Left colon (tissue), 2 donors: ENCODE data around the gene SLC22A15. TPM values are rescaled to one million over a fixed set of nuclear protein-coding genes. Genes with fewer than 3 reads are reported as not detected.
"Not testable (repeated sequence)": the region's sequence is repeated elsewhere in the genome, so short reads cannot be mapped to it uniquely, and the experiment has no call there.

ENCODE experiments used
- ATAC-seq: fragments of 200-7000 bp; cut with Tn5 transposase; one replicate; pipeline ENCODE4 v1.9.1; 2020; ENCODE audit warnings: mild to moderate bottlenecking, moderate library complexity
- DNase-seq, 2 donors: peaks; one replicate each; pipeline ENCODE4 v3.0.0-alpha.2; 2020
- intact Hi-C, 2 donors: fragments of 100-400 bp; cut with DNase I in 1 of 2; cut with micrococcal nuclease in 1 of 2; formaldehyde crosslinking; loops; one replicate each; pipeline versions ENCODE4 v1.11.2 to v1.14.0; 2022; cut with DNase I, micrococcal nuclease
- total RNA-seq, 2 donors: library from RNA; stranded (reverse); fragmentation: NEBNext Ultra II Directional; extraction: Animal tissue kit (Norgen Biotek cat#: 25700); gene quantifications; one replicate each; pipeline ENCODE4 v1.2.1, GENCODE V29; 2021
- donor health status: DM: no; HTN: no; CAD: no.
- donor health status: DM: yes; HTN: yes; CAD: no.

Gene SLC22A15
- total RNA-seq, 2 donors from 2014 or later, result 1.9 to 4.8 TPM

DNA sequence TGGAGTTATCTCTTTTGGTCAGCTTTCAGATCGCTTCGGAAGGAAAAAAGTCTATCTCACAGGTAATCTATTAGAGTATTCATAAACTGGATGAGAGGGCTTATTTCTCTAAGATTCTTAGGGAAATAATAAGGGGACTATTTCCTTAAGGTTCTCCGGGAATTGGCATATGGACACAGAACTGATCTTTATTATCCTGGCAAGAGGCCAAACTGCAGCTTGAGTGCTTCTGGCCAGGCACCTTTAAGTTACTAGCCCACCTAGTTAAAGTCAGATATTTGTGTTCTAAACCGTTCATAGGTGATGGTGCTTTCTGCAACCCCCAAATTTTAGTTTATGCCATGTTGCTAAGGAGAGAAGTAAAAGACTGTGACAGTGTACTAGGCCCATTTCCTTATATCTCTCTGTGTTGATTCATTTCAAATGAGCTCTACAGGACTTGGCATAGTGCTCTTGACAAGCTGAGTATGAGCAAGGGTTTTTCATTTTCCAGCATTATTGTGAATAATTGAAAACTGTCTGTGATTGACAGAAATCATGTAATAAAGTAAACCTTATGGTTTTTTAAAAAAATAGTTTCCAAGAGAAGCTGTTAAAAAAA, 43.4 kb downstream of the SLC22A15 start:
- DNase-seq, result no peak
- intact Hi-C loops, result no loop called here
- ATAC-seq, result peak; percentile 86

DNA sequence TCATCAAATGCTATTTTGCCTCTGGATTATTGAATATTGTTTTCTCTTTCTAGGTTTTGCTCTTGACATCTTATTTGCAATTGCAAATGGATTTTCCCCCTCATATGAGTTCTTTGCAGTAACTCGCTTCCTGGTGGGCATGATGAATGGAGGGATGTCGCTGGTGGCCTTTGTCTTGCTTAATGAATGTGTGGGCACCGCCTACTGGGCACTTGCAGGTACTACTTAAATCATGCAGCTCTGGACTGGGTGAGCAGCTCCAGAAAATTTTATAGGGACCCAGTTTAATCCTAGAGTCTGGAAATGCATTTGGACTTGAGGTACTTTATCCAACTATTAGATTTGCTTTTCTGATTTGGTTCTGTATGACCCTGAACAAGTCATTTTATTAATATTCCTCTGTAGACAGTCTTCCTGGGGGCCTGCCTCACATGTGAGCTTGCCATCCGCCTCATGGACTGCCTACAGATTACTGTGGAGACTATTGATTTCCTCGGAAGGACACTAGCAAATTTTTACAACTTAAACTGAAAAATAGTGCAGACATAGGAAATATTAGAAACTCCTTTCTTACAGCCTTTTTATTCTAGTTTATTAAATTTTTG, 44.5 kb downstream of the SLC22A15 start:
- intact Hi-C loops, result no loop called here
- ATAC-seq (peak; percentile 59), DNase-seq (peak in 1 of 2 donors; percentile 31)

DNA sequence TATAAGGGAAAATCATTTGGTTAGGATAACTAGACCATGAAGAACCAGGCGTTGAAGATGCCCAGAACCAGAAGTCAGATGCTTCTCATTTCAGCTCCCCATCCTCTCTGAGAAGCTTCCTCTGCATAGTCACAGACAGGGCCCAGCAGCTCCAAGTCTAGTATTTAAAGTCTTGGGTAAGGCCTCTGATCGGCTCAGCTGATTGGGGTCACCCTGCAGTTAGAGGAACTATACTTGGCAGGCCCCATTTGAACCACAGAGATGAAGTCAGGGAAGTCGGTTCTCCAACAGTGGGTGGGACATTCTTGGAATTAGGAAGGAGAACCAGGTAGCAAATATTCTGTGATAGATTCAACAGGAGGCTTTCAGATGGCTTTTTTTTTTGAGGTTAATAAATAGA, 48.3 kb downstream of the SLC22A15 start:
- DNase-seq (no peak), ATAC-seq (no peak)
- intact Hi-C loops, result no loop called here

DNA sequence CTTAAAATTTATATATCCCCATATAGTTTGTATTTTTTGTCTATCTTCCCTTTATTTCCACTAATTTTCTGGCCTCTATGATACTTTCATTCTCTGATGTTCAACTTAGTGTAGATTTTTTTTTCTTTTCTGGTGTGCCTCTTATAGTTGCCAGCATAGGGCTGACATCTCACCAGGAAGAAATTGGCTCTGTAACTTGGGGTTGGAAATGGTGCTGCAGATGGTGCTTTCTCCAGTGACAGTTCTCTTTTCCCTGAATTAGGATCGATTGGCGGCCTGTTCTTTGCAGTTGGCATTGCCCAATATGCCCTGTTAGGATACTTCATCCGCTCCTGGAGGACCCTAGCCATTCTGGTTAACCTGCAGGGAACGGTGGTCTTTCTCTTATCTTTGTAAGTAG, 50.3 kb downstream of the SLC22A15 start:
- ATAC-seq, result no peak

DNA sequence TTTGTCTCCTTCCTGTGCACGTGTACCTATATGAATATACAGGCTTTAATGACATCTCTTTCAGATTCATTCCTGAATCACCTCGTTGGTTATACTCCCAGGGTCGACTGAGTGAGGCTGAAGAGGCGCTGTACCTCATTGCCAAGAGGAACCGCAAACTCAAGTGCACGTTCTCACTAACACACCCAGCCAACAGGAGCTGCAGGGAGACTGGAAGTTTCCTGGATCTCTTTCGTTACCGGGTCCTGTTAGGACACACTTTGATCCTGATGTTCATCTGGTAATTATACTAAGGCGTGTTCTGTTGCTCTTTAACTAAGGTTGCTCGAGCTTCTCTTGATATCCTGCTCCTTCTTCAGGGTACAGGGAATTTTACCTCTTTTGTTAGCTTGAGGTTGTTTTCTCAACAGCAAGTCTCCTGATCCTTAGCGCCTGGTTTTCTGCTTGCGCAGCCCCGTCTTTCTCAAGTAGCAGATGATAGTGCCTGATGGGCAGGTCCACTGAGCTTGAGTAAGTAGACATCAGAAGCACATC, 55.1 kb downstream of the SLC22A15 start:
- intact Hi-C loops, result no loop called here
- peak; percentile 21 to 29 for DNase-seq
- ATAC-seq, result peak; percentile 99

More for the DNA sequence above, 50.3 kb downstream of the SLC22A15 start:
- DNase-seq, result no peak
- intact Hi-C loops, result no loop called here

DNA sequence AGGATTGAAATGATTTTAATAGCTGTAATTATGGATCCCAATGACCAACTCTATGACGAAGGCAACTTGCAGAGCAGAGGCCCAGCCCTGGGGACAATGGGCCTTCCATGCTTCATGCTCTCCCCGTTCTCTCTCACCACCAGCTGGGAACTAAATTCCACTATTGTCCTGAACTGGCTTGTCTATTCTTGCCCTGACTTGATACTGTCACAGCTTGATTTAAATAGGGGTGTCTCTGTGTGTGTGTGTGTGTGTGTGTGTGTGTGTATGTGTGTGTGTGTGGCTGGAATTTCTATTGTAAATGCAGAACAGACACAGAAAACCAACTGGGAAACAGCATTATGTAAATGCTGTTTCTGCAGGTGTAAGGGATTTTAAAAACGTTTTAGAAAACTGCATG, 57.0 kb downstream of the SLC22A15 start:
- intact Hi-C loops, result no loop called here
- ATAC-seq (no peak), DNase-seq (no peak)

DNA sequence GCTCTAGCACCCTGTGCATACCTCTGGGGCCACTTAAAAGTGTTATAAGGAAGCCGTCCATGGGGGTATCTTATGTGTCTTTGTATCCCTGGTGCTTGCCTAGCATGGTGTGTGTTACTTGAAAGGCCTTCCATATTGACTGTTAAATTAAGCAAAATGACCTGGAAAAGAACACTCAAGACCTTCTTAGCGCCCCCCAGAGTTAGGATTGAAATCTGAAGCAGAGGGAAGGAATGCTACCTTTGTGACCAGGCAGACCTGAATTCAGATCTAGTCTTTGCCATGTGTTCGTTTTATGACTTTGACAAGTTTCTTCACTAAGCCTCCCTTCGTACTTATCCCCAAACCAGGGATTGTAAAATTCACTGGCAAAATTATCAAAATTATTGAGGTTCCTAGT, 59.9 kb downstream of the SLC22A15 start:
- ATAC-seq (no peak), DNase-seq (no peak)
- intact Hi-C loops, result no loop called here

DNA sequence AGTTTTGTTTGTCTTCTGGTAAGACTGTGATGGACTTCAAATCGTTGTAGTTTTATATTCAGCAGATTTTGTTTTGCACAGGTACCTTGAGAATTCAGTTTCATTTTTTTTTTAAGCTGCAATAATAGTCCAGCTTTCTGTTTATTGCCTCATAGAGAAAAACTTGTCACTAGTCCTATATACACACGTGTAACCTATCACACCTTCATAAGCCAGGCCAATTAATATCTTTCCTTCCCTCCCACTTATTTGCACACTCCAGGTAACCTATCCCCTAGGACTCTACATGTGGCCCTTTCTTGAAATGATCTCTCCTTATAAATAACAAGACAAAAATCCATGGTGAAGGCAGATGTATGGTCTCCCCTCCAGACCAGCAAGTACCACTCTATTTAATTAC, 62.4 kb downstream of the SLC22A15 start:
- ATAC-seq, result no peak
- intact Hi-C loops, result no loop called here
- DNase-seq, result no peak

DNA sequence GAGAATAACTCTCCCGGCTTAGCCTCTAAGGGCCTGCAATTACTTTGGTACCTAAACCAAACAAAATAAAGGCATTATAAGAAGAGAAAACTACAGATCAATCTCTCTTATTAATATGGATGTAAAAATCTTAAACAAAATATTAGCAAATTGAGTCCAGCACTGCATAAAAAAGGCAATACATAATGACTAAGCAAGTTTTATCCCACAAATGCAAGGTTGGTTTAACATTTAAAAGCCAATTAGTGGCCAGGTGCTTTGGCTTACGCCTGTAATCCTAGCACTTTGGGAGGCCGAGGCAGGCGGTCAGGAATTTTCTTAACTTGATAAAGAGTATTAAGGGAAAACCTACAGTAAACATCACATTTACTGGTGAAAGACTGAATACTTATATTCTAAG, 67.8 kb downstream of the SLC22A15 start:
- DNase-seq (no peak), ATAC-seq (no peak)
- intact Hi-C loops, result no loop called here

DNA sequence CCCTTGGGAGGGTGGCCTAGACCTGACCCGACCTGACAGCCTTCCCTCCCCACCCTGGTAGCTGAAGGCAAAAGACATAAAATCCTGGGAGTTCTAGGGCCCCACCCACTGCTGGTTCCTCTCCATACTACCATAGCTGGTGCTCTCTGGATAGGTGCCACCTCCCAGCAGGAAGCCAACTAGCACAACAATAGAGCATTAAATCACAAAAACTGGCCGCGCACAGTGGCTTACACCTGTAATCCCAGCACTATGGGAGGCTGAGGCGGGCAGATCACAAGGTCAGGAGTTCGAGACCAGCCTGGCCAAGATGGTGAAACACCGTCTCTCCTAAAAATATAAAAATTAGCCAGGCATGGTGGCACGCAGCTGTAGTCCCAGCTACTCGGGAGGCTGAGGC, 70.6 kb downstream of the SLC22A15 start:
- intact Hi-C loops, result not testable (repeated sequence)
- ATAC-seq (peak; percentile 42), DNase-seq (peak in 1 of 2 donors; percentile 9)

DNA sequence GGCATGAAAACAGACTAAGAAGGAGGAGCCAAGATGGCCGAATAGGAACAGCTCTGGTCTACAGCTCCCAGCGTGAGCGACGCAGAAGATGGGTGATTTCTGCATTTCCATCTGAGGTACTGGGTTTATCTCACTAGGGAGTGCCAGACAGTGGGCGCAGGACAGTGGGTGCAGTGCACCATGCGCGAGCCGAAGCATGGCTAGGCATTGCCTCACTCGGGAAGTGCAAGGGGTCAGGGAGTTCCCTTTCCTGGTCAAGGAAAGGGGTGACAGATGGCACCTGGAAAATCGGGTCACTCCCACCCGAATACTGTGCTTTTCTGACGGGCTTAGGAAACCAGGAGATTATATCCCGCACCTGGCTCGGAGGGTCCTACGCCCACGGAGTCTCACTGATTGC, 75.6 kb downstream of the SLC22A15 start:
- intact Hi-C loops, DNase-seq, ATAC-seq: not testable (repeated sequence)

DNA sequence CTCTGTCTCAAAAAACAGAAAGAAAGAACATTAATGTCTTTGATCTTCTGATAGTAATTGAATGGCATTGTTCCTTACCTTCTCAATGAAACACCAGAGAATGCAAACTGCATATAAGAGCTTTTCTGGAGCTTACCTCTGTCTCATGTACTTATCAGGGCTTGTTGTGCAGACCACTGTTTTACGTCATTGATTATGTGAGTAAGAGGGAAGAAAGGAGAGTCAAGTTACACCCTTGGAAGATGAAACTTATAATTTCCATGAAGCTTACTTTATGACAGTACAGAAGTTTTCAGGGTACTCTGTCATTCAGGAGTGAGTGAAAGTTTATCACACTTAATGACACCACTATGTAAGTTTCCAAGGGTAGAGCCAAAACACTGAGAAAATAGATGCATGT, 85.9 kb downstream of the SLC22A15 start:
- intact Hi-C loops, result no loop called here
- DNase-seq (no peak), ATAC-seq (no peak)

DNA sequence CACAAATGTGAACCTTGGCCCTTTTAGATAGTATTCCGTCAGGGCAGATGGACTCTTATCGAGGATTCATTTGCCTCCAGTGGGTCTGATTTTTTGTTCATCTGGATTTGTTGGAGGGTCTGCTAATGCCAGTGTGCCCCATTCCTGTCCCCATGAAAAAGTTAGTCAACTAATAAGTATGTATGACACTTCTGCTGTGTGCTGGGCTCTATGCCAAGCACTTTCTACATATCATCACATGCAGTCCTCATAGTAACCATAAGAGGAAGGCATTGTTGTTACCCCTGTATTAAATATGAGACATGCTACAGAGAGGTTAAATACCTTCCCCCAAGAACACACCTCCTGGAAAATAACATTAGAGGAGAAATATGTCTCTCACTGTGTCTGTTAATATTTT, 88.3 kb downstream of the SLC22A15 start:
- intact Hi-C loops, result no loop called here
- ATAC-seq (no peak), DNase-seq (no peak)

DNA sequence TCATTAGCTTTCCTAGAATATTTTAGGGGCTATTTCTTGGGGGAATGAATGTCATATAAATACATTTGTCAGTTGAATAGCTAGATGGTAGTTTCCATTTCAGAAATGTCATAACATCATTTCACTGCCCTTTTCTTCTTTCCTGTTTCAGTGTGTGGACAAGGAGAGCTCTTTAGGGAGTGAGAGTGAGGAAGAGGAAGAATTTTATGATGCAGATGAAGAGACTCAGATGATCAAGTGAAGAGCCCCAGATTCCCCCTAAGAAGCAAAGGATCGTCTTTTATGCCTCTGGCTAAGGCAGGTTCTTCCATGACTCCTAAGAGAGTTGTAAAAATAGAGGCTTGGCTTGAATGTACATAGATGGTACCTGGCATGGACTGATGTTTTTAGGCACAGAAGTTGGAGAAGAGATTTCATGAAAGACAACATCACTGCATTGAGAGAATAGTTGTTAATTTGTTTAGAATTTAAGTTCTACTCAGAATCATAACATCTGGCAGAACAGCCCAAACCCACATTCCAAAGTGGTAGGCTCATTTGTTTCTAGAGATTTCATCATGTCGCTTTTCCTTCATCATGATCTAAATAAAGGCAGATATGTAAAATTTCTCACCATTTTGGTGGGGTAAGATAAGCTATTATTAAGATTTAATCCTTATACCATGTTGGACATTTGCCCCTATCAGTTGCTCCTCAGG, 90.7 kb downstream of the SLC22A15 start:
- no peak for ATAC-seq
- intact Hi-C loops, result no loop called here
- no peak for DNase-seq

DNA sequence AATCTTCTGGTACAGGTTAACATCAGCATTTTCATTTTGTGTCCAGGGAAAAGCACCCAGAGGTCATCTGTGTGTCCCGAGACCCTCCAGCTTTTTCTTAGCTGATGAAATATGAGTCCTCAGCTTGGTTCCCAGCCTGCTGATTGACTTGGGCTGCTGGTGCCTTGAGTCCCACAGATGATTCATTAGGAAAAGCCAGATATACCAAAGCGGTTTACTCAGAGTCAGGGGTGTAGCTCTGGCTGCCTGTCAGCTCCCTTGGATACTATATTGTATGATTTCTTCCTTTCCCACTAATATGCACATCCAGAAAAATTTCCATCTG, 91.2 kb downstream of the SLC22A15 start:
- no peak for DNase-seq
- ATAC-seq, result no peak
- intact Hi-C loops, result no loop called here

DNA sequence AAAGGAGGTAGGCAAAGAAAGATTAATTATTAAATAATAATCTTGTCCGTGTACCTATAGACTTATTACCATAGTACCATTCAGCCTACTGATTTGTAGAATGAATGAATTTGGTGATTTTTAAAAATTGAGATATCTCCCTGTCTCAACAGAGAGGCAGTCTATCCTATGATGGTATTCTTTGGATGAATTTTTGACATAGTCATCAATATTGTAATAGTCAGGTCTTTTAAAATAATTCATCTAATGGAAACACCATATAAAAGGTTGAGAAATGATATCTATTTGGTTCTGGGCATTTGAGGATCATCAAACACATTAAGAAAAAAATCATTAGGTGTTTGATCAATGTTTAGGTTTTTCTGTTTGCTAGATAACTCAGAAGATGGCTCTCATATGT, 99.3 kb downstream of the SLC22A15 start:
- DNase-seq (no peak), ATAC-seq (no peak)
- intact Hi-C loops, result no loop called here

DNA sequence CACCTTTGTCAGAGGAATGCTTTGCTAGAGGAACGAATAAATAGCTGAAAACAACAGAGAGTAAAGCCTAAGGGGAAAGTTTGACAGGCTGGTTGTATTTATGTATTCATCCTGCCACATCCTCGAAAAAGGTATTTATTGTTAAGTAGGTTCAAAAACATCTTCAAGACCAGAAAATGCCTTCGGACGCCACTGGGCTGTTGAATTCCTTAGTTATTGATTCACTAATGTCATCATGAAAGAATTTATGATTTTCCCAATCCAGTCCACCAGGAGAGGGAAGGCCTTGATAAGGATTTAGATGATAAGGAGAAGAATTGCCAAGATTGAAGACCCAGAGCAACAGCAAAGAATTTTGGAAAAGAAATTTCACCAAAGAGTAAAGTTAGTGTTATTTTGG, 99.7 kb downstream of the SLC22A15 start:
- no peak for DNase-seq
- ATAC-seq, result no peak
- intact Hi-C loops, result no loop called here

DNA sequence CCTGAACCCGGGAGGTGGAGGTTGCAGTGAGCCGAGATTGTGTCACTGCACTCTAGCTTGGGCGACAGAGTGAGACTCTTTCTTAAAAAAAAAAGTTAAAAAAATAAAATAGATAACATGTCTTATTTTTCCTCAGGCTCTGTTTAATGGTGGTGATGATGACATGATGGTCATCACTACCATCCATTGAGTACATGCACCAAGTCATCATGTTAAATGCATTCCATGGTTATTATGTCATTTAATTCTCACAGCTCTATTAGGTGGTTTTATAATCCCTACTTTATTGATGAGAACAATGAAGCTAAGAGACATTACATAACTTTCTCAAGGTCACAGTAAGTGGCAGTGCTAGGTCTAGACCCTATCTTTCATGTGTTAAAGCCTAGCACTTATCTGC, 100.5 kb downstream of the SLC22A15 start:
- DNase-seq (no peak), ATAC-seq (no peak)
- intact Hi-C loops, result no loop called here

DNA sequence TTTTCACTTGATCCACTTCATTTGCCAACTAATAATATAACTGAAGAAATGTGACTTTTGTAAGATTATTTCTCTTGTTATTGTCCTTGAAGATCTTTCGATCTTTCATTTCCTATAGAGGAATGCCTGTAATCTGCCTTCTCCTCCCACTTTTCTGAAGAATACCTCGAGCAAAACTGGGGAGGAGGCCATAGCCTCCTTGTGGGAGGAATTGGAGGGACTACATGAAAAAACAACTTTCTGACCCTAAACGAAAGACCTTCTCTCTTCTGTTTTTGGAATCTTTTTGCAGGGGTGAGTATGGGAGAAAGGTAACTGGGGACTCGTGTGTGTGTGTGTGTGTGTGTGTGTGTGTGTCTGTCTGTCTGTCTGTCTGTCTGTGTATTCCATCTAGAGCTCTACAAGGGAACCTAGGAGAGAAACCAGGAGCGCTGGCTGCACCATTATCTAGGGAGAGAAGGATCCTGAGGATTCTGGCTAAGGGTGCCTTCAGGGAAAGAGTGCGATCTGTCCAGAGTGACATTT, 102.4 kb downstream of the SLC22A15 start:
- ATAC-seq (no peak), DNase-seq (no peak)
- intact Hi-C loops, result no loop called here

DNA sequence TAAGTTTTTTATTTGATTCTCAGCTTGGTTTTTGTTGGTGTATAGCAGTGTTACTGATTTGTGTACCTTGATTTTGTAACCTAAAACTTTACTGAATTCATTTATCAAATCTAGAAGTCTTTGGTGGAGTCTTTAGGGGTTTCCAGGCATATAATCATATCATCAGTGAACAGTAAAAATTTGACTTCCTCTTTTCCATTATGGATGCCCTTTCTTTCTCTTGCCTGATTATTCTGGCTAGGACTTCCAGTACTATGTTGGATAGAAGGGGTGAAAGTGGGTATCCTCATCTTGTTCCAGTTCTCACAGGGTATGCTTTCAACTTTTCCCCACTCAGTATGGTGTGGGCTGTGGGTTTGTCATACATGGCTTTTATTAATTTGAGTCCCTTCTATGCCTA, 111.3 kb downstream of the SLC22A15 start:
- intact Hi-C loops, result no loop called here
- no peak for DNase-seq

More for the DNA sequence above, 111.3 kb downstream of the SLC22A15 start:
- no peak for ATAC-seq
